Measurements from ENCODE around the gene GALNT11. TPM values are rescaled to one million over a fixed set of nuclear protein-coding genes. Genes with fewer than 3 reads are reported as not detected.

GALNT11 gene
- total RNA-seq, 1 experiment from 2014 or later, result 24.1 TPM

- Mint-ChIP-seq H3K27ac (peak overlapping the region in 1 of 3 experiments; percentile 1; a peak in 2 of 7 replicates), H3K36me3 (ENCODE audit: insufficient read depth in 1 of 3, low read depth in 3 of 3) (peaks cover 21 to 34% (median 21%) of the 10 kb centered on the region in 3 experiments), H3K4me3 (no peak overlapping the region; a peak in 1 of 5 replicates), H3K9me3 (peaks cover 23% of the 10 kb centered on the region in 2 experiments; a peak in 4 of 5 replicates), H3K27me3 (ENCODE audit: low read depth) (no peaks in the 10 kb centered on the region), H3K4me1 (peaks cover 35 to 44% of the 10 kb centered on the region in 2 experiments)
- Histone ChIP-seq H2BK15ac (ENCODE audit: low read depth, low read length) (no peak overlapping the region; the same call in 1 of the 2 replicates), H4K8ac (replicated peaks; ENCODE audit: insufficient read length, low read depth, low read length) (no peak overlapping the region), H3K23ac (ENCODE audit: insufficient read length, low read depth, low read length) (no peak overlapping the region), H4K20me1 (ENCODE audit: control insufficient read depth, insufficient read depth, insufficient read length) (no peaks in the 10 kb centered on the region), H3K9me3 (ENCODE audit: control insufficient read depth, low read depth, low read length) (no peaks in the 10 kb centered on the region), H4K91ac (ENCODE audit: insufficient read length, low read depth, low read length) (no peak overlapping the region), H3K18ac (ENCODE audit: insufficient read length, low read depth, low read length) (peak overlapping the region; percentile 60), H3K4me1 (ENCODE audit: insufficient read depth, low read length) (peaks cover 6% of the 10 kb centered on the region; the same call in 1 of the 2 replicates), H3K79me1 (ENCODE audit: insufficient read depth, low read depth, low read length, poor library complexity, severe bottlenecking) (no peaks in the 10 kb centered on the region), H3K14ac (ENCODE audit: insufficient read depth, low read length) (no peak overlapping the region), H2BK5ac (ENCODE audit: insufficient read length, low read length) (no peak overlapping the region), H3K56ac (ENCODE audit: insufficient read length, low read depth, low read length) (no peak overlapping the region), H2BK12ac (ENCODE audit: insufficient read length, low read depth, low read length) (no peak overlapping the region), H2AFZ (ENCODE audit: low read length) (no peak overlapping the region), H3K9ac (ENCODE audit: extremely low read depth, insufficient read length, low read length) (no peak overlapping the region), H3K27me3 (ENCODE audit: insufficient read depth, low read length) (no peaks in the 10 kb centered on the region), H4K5ac (ENCODE audit: insufficient read length, low read depth, low read length) (no peak overlapping the region), H3K23me2 (ENCODE audit: insufficient read length, low read depth, low read length, poor library complexity, severe bottlenecking) (no peaks in the 10 kb centered on the region), H3K4ac (ENCODE audit: low read depth, low read length) (no peak overlapping the region), H3K4me2 (ENCODE audit: insufficient read depth, insufficient read length, low read length) (no peak overlapping the region), H2BK120ac (ENCODE audit: low read depth, low read length, poor library complexity, severe bottlenecking) (no peak overlapping the region), H3K27ac (ENCODE audit: insufficient read length, low read depth, low read length) (no peak overlapping the region), H3T11ph (ENCODE audit: low read length) (no peak overlapping the region), H2BK20ac (ENCODE audit: low read depth, low read length, poor library complexity, severe bottlenecking) (no peak overlapping the region), H2AK5ac (ENCODE audit: insufficient read length, low read length) (no peak overlapping the region), H3K79me2 (ENCODE audit: insufficient read depth, low read length) (peaks cover 2% of the 10 kb centered on the region; the same call in 1 of the 2 replicates)
- WGBS (ENCODE audit: extremely low coverage, insufficient read length, low lambda C conversion rate), result no CpG with 5 or more reads among the region's 4 CpGs
- DNase-seq, result no peak
- no peak for TF ChIP-seq CTCF (conservative IDR thresholded peaks at IDR 0.05)
Observed at GRCh38 chr7:152050547-152050971, 25.1 kb downstream of the GALNT11 start.
